NOMO-1 treated with DMSO at 0.1 percent for 48 hours (cell line): ENCODE results near the gene MPEG1.

Experiments used
- DNase-seq: peaks from one replicate; lab custom pipeline; 2025; ENCODE audit not compliant: unreplicated experiment; lab: John Stamatoyannopoulos, UW

Gene MPEG1, protein sequence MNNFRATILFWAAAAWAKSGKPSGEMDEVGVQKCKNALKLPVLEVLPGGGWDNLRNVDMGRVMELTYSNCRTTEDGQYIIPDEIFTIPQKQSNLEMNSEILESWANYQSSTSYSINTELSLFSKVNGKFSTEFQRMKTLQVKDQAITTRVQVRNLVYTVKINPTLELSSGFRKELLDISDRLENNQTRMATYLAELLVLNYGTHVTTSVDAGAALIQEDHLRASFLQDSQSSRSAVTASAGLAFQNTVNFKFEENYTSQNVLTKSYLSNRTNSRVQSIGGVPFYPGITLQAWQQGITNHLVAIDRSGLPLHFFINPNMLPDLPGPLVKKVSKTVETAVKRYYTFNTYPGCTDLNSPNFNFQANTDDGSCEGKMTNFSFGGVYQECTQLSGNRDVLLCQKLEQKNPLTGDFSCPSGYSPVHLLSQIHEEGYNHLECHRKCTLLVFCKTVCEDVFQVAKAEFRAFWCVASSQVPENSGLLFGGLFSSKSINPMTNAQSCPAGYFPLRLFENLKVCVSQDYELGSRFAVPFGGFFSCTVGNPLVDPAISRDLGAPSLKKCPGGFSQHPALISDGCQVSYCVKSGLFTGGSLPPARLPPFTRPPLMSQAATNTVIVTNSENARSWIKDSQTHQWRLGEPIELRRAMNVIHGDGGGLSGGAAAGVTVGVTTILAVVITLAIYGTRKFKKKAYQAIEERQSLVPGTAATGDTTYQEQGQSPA

DNA sequence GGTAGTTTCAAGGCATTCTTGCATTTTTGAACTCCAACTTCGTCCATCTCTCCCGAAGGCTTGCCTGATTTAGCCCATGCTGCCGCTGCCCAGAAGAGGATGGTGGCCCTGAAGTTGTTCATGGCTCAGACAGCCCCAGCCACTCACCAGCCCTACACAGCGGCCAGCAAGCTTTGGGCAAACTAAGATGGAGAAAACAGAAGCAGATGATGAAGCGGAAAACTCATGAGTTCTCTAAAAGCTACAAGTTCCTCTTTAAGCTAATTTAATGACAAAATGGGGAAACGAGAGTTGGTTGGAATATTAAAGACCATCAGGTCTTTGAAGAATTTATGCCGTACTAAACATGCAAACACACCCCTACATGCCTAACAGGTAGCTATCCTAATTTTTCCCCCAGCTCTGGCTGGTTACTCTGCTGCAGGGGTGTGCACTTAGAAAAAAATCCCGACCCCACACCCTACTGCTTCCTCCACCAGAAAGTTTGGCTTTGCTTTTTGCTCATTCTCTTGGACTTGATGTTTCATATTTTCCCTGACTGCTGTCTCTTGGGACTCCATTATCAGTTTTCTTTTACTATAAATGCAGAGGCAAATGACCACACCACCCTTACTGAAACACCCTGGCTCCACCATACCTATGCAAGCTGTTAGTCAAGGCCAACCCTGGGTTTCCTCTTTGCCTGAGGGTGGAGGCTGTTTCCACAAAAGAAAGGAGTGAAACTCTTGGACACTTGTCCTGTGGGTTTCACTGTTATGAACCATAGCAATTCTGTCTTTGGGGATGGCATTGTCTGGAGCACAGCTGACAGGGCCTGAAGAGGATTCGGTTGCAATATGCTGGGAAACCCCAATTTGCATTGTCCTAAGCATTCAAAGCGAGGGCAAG lies at the start of gene MPEG1:
Gene MPEG1 (minus strand): TSS at position 184 of the 888 bp plus-strand sequence. CDS start 62 bp downstream, at position 122.
- peak; percentile 92 for DNase-seq

DNA sequence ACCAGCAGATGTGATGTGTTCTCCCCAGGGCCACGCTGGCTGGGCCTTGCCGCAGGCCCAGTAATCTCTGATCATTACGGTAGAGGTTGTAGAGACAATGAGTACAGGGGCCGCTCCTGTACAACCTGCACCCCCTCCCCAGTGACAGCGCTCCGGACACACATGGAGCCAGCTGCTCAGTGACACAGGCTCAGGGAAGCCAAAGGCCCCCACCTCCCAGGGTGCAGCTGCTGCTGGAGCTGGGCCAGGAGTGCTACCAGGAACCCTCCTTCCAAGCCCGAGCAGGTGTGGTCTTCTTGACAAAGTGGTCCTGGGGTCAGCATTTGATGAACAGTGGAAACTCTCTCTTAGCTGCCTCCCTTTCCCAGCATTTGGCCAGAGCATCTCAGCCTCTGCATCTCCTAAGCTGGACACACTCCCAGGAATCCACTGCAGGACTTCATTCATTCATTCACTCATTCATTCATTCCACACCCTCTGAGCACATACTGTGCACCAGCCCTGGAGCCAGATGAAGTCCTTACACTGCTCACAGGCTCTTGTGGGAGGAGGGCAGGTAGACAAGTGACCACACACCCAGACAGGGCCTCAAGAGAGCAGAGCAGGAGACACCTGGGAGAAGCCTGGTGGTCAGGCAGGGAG lies 49.6 kb upstream of the MPEG1 start:
- DNase-seq = no peak

DNA sequence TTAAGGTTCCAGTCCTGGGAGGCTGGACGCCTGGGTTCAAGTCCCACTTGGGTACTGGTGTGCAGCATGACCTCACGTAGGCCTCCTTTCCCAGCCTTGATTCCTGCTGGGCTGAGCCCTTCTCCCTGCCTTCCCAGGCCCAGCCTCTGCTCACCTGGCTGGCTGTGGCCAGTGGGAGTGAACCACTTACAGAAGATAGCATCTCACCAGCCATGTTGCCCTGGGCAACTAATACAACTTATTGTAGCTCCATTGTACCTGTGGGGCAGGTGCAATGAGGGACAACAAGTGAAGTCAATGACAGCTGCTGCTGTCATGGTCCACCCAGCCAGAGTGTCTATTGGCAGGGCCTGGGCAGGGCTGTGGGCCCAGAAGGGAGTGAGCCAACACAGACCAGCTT lies 48.4 kb upstream of the MPEG1 start:
- DNase-seq = no peak

DNA sequence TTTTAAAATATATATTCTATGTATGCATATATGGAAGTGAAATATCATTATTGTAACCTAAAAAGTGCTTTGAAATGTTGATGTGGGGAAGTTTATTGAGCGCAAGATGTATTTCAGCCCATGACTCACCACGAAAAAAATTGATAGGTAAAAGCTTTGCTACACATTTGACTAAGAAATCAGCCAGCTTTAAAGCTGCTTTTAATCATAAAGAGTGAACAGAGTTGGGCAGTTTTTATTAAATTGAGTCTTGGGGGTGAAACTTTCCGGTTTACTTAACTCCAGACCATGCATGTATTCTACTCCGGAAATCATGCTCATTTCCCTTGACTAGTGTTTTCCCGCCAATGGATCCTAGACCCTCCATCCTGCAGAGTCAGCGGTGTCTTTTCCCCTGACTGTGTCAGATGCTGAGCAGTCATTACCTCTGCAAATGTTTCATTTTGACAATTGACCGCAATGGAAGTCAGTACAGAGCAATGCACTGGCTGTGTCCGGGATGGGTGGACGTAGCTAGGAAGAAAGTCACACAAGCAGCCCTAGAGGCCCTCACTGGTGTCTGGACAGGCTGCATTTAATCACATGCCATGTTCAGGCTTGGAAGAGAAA lies 47.2 kb upstream of the MPEG1 start:
- DNase-seq = no peak

DNA sequence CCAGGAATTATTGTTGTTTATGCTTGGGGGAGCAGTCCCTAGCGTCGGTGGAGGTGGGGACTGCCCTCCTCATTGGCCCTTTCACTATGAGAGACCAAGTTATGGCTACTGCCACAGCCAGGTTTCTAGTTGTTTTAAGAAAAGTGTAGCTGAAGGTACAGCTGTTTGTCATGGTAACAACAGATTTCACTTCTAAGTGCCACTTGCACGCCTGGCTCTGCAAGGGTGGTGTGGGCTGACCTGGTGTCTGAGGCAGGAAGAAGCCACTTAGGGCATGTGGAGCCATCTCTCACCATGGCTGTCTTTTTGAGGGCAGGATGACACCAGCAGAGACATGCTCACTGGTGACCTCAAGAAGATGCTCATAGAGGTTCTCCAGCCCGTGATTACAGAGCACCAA lies 46.3 kb upstream of the MPEG1 start:
- DNase-seq = no peak

DNA sequence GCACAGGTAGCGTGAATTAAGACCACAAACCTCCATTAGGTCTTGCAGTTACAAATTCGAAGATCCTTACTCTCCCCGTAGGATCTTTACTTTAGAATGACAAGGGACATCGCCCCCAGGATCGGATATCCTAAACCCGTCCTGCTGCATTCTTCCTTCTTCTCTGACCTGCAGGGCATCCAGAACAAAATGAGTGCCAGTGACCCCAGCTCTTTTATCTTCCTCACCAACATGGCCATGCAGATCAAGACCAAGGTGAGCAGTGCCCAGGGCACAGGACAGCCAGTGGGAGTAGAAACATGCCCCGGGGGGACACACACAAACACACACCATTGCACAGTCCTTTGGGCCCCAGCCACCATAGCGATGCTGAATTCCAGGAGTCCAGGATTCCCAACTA lies 42.6 kb upstream of the MPEG1 start:
- DNase-seq = no peak

DNA sequence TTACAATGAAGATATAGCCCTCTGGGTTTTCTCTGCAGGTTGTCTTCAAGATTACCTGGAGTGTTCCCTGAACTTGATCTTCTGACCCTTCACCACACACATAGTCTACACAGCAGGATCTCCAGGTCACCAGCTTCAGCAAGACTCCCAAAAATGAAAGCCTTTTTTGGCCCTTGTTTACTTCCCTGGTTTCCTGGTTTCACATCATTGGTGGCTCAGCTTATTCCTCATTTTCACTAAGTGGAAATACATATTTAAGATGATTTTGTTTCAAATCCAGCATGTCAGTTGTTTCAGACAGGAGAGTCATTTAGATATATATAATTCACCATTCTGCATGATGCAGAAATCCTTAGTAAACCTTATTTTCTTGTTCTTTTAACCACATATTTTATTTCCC lies 41.6 kb upstream of the MPEG1 start:
- peak; percentile 23 for DNase-seq

DNA sequence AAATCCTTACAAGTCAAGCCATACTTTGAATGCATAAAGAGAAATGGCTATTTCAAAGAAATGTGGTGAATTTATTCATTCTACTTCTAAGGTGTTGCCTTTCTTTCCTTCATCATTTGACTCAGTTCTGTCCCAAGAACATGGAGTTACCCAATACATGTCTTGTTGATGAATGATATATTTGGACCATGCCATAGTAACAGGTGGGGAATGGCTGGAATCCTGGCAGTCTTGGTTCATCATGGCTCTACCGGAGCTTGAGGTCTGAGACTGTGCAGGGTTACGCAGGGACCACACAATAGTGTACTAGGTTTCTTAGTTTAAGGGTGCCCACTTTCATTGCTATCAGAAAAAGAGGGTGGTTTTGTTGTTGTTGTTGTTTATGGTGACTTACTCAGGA lies 40.3 kb upstream of the MPEG1 start:
- no peak for DNase-seq

DNA sequence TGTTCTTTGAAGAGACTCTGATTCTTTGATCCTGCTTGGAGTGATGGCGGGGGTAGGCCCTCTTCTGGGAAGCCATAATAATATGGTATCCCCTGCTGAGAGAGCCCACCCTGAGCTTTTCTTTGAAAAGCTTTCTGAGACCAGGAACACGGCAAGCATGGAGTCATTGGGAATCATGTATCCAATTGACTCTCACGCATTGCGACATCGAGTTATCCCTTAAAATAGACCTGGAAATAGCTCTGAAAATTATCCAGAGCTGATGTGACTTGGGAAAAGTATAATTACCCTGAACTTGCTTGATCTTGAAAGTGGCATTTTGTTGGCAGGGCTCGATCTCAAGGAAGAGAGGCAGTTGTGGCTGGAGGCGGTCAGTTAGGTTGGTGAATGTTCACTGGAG lies 36.8 kb upstream of the MPEG1 start:
- no peak for DNase-seq

DNA sequence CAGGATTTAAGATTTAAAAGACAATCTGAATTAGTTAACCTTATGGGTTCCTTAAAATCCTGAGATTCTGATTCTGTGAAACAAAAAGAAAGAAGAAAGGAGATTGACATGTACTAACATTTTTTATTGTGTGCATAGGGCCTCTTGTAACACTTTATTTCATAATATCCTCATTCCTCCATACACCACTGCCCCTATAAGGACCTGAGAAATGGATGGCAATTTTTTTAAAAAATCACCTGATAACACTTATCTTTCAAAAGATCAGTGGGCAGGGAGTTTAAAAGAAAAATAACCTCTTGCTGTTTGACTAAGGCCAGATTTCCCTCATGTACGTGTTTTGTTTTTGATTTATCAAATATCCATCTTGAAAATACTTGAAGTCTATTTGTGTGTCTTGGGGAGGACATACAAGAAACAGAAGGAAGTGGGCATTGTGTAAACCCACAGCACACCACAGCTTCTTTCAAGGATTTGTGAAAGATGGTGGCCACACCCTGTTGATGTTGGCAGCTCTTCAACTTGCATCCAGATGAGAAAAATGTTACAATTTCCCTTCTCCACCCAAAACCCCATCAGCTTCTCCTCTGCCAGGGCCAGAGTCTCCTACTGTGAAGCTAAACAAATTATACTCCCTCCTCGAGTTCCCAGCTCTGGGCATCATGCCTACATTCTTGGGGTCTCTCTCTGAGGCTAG lies 35.0 kb upstream of the MPEG1 start:
- DNase-seq = peak; percentile 88

DNA sequence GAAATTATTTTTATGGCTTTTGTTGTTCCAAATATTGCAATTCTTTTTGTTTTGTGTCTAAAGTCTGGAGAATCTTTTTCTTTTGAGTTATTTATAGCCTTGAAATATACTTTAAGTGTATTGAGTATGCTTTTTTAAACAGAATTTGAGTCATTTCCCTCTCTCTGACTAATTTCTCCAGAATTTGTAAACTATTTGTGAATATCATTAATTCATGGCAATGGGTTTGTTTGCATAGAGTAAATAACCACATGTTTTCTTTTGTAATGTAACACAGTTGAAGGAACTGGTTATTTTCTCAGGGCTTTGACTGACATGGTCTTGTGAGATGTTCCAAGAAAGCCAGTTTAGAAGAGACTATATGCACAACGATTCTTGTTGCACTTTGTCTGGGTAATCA lies 30.9 kb upstream of the MPEG1 start:
- DNase-seq = no peak

DNA sequence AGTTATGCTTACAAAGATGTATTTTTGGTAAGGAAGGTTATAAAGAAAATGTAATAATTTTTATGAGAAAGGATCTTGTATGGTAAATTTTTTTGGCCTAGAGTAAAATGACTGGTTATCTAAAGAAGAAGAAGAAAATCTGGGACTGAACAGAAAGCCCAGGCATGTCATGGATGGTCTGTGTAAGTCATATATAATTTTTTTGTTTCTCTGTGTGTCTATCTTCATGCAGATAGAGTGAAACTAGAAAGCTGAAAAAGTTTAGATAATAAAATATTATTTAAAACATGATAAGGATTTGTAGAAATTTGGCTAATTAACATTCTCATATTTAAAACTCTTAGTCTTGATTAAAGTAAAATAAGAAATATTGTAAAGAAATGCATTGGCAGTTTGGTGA lies 27.6 kb upstream of the MPEG1 start:
- no peak for DNase-seq

DNA sequence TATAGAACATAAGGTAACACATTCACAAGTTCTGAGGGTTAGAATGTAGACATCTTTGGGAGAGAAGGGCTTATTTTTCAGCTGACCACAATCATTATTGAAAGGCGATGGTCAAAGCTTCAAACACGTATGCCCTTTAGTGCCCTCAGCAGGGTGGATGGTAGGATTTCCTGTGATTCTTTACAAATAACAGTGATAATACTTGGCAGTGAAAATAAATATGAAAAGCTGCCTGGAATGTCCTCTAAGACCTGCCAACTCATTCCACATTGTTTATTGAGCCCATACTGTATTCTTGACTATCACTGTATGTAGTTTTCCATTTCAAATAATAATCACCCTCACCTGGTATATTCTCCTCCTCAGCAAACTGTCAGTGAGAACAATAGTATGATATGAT lies 13.7 kb upstream of the MPEG1 start:
- DNase-seq = no peak

DNA sequence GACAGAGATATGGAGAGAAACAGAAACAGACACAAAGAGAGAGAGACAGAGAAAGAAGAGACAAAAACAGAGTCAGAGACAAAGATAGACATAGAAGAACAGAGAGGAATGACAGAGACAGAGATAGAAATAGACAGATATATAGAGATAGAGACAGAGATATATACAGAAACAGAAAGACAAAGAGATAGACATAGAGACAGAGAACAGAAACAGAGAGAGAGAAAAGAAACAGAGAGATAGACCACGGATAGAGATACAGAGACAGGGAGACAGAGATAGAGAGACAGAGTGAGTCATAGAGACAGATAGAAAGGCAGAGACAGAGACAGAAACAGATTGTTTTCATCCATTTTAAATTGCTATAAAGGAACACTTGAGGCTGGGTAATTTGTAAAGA lies 12.3 kb upstream of the MPEG1 start:
- DNase-seq = no peak

DNA sequence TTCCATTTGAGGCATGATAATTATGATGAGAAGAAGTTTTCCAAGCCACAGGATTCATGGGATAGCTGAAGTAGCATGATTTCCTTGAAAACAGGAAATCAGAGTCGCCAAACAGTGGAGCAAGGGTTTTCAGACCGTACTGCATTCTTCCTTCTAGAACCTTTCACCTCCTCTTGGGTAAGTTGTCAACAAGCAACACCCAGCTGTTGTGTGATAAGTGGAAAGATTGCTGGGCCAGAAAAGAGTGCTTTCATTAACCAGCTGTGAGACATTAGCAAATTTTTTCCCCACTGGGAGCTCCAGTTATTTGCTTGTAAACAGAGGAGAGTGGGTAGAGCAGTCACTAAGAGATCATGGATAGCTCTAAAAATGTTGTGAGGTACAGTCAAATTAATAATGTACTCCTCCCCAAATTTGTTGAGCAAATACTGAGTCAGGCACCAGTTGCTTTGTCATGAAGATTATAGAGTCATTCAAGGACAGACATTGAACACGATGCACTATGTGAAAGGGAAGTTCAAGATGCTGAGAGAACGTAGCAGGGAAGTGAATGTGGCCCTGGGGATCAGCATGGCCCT lies 11.7 kb upstream of the MPEG1 start:
- peak; percentile 60 for DNase-seq

DNA sequence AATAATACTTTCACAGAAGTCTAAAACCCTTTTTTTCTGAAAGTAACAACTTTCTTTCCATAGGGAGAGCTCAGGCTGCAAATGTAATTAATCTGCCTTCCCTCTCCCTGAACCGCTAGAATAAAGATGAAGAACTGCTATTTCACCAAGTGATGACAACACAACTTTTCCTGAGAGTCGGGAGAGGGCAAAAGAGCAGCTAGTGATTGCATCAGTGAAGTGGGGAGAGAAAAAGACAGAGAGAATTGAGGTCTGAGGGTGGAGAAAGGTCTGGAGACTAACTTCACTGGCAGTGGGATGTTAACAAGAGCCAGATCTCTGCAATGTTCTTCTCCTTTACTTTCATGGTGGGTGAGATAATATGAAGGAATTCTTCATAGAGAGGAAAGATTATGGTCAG lies 10.9 kb upstream of the MPEG1 start:
- DNase-seq = no peak

DNA sequence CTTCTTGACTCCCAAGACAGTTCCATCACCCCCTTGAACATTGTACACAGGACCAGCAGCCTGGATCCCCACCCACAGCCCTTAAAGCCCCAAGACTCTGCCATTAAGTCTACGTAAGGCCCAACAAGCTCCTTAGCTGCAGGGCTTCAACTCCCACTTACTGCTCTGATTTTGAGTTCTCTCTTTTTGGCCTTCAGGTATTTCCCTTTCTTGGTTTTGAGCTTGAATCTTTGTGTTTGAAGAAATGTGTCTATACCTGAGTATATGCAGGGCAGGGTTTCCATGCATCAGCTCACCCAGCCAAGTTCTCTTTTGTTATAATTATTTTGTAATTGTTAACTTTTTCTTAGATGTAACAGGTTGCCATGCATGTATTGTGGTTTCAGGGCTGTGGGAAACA lies 10.4 kb upstream of the MPEG1 start:
- DNase-seq = no peak

DNA sequence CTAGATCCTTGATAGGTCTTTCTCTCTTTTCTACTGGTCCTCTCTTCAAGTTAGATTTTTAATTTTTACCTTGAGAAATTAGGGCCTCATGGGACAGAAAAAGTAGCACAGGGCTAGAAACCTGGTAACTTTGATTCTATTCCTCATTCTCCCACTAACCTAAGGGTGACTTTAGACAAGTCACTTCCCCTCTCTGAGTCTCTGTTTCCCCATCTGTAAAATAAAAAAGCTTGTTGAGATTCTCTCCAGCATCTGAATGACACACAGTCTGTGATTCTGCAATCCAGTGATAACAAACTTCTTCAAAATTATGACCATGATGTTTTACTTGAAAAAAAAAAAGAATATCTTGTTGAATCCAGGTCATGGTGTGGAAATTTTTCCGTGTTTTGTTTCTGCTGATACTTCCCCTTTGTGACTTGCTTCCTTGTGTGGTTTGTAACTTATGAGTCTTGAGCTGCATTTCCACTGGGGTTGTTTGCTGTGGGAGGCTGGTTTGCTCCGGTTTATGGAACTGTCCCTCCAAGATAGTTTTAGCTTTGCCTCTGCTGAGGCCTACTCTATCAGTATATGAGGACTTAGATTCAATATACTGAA lies 9.8 kb upstream of the MPEG1 start:
- peak; percentile 84 for DNase-seq

DNA sequence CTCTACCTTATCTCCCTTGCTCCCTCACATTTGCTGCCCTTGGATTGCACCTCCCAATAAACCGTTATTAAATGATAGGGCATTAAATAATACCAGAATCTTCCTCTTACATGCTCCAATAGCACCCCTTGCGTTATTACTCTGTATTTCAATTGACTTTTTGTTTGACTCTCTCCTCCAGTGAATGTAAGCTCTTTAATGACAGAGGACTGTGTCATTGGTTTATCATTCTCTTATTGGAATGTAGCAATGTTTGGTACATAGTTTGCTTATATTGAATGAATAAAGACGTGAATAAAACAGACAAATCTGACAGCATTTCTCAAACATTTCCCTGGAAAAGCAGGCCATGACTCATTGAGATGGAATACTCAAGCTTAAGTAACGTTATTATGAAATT lies 8.7 kb upstream of the MPEG1 start:
- no peak for DNase-seq
